Measurements from ENCODE around the gene ABHD18.
"Not testable (repeated sequence)": the region's sequence is repeated elsewhere in the genome, so short reads cannot be mapped to it uniquely, and the experiment has no call there.

ABHD18 gene

GRCh38 chr4:127936974-127937373 is 28.2 kb upstream of the ABHD18 start:
- ATAC-seq (ENCODE audit: insufficient read depth, low read depth) = no peak
- H3K79me2 ChIP-seq (ENCODE audit: insufficient read depth, low read length) = no peaks in the 10 kb centered on the region
- peaks cover 6% of the 10 kb centered on the region; the same call in 1 of the 2 replicates for H3K36me3 ChIP-seq (ENCODE audit: insufficient read depth, low read length)
- no peak overlapping the region for H3K4me3 ChIP-seq (ENCODE audit: low read depth in 1 of 2, low read length in 2 of 2)
- H3K27ac ChIP-seq (ENCODE audit: low read length) = no peak overlapping the region
- no peak overlapping the region for H3K9ac ChIP-seq (ENCODE audit: low read depth, low read length)
- H3K4me1 ChIP-seq (ENCODE audit: insufficient read depth, low read length) = no peaks in the 10 kb centered on the region
- no peak overlapping the region for H3K4me2 ChIP-seq (ENCODE audit: insufficient read depth, low read length)
- TF ChIP-seq EZH2 (IDR thresholded peaks at IDR 0.05; ENCODE audit: borderline replicate concordance, low read depth, low read length, severe bottlenecking) (no peak), CTCF (IDR thresholded peaks at IDR 0.05; ENCODE audit: borderline replicate concordance, extremely low read depth, low read length, poor library complexity, severe bottlenecking) (no peak)
- DNase-seq = no peak
- H2AFZ ChIP-seq (ENCODE audit: low read depth, low read length) = no peak overlapping the region
- H3K9me3 ChIP-seq (ENCODE audit: insufficient read depth, low read length, severe bottlenecking) = no peaks in the 10 kb centered on the region
- no peaks in the 10 kb centered on the region for H3K27me3 ChIP-seq (ENCODE audit: insufficient read depth, low read length, poor library complexity)
- no peaks in the 10 kb centered on the region for H4K20me1 ChIP-seq (ENCODE audit: insufficient read depth, low read length)

DNA sequence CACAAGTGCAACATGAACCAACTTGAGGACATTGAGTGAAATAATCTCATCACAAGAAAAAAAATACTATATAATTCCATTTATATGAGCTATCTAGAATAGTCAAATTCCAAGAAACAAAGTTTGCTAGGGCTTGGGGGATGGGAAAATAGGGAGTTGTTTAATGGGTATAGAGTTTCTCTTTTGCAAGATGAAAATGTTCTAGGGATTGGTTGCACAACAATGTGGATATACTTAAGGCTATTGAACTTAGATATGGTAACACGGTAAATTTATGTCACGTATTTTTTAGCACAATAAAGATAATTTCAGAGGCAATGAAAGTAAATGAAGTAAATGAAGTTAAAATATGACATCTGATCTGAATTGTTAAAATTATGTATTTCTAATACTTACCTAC is 8.1 kb upstream of the ABHD18 start:
- no peak overlapping the region for H3K4me3 ChIP-seq (ENCODE audit: low read depth in 1 of 2, low read length in 2 of 2)

DNA sequence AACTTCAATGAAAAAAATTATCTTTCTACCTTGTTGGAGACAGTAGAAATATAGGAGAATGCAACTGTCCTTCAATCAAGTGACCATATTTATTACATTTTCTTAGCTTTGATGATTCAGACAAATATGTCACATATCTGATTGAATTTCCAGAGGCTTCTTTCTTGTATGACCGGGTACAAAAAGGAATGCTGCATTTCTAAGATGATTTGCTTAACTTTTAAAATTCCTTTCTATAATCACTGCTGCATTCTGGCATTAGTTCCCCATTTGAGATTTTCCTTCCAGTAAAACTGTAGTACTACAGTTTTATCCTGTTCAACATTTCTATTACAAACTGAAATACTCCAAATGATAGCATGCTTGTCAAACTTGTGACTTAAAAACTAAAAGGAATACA is 5.4 kb upstream of the ABHD18 start:
- H3K9ac ChIP-seq (ENCODE audit: low read depth, low read length) = no peak overlapping the region
- H3K4me2 ChIP-seq (ENCODE audit: insufficient read depth, low read length) = no peak overlapping the region
- no peak overlapping the region for H2AFZ ChIP-seq (ENCODE audit: low read depth, low read length)
- no peaks in the 10 kb centered on the region for H3K27me3 ChIP-seq (ENCODE audit: insufficient read depth, low read length, poor library complexity)
- peaks cover 7% of the 10 kb centered on the region; the same call in 1 of the 2 replicates for H4K20me1 ChIP-seq (ENCODE audit: insufficient read depth, low read length)
- no peak overlapping the region for H3K4me3 ChIP-seq (ENCODE audit: low read depth in 1 of 2, low read length in 2 of 2)
- no peak for TF ChIP-seq CTCF (IDR thresholded peaks at IDR 0.05; ENCODE audit: borderline replicate concordance, extremely low read depth, low read length, poor library complexity, severe bottlenecking)
- no peak for TF ChIP-seq EZH2 (IDR thresholded peaks at IDR 0.05; ENCODE audit: borderline replicate concordance, low read depth, low read length, severe bottlenecking)
- DNase-seq = no peak
- peaks cover 71% of the 10 kb centered on the region for H3K79me2 ChIP-seq (ENCODE audit: insufficient read depth, low read length)
- H3K36me3 ChIP-seq (ENCODE audit: insufficient read depth, low read length) = peaks cover 30% of the 10 kb centered on the region
- H3K9me3 ChIP-seq (ENCODE audit: insufficient read depth, low read length, severe bottlenecking) = no peaks in the 10 kb centered on the region
- no peak for ATAC-seq (ENCODE audit: insufficient read depth, low read depth)
- H3K4me1 ChIP-seq (ENCODE audit: insufficient read depth, low read length) = peaks cover 16% of the 10 kb centered on the region
- H3K27ac ChIP-seq (ENCODE audit: low read length) = no peak overlapping the region

More for the DNA sequence above, 8.1 kb upstream of the ABHD18 start:
- no peak overlapping the region for H2AFZ ChIP-seq (ENCODE audit: low read depth, low read length)
- no peaks in the 10 kb centered on the region for H3K27me3 ChIP-seq (ENCODE audit: insufficient read depth, low read length, poor library complexity)
- no peak overlapping the region for H3K4me2 ChIP-seq (ENCODE audit: insufficient read depth, low read length)
- H3K27ac ChIP-seq (ENCODE audit: low read length) = no peak overlapping the region
- H3K9me3 ChIP-seq (ENCODE audit: insufficient read depth, low read length, severe bottlenecking) = no peaks in the 10 kb centered on the region
- TF ChIP-seq EZH2 (IDR thresholded peaks at IDR 0.05; ENCODE audit: borderline replicate concordance, low read depth, low read length, severe bottlenecking) (no peak), CTCF (IDR thresholded peaks at IDR 0.05; ENCODE audit: borderline replicate concordance, extremely low read depth, low read length, poor library complexity, severe bottlenecking) (no peak)
- peaks cover 26% of the 10 kb centered on the region for H3K36me3 ChIP-seq (ENCODE audit: insufficient read depth, low read length)
- H3K4me1 ChIP-seq (ENCODE audit: insufficient read depth, low read length) = peaks cover 3% of the 10 kb centered on the region; the same call in 1 of the 2 replicates
- peaks cover 52% of the 10 kb centered on the region for H3K79me2 ChIP-seq (ENCODE audit: insufficient read depth, low read length)
- H4K20me1 ChIP-seq (ENCODE audit: insufficient read depth, low read length) = peaks cover 5% of the 10 kb centered on the region; the same call in 1 of the 2 replicates
- DNase-seq (no peak), ATAC-seq (ENCODE audit: insufficient read depth, low read depth) (no peak)
- no peak overlapping the region for H3K9ac ChIP-seq (ENCODE audit: low read depth, low read length)

DNA sequence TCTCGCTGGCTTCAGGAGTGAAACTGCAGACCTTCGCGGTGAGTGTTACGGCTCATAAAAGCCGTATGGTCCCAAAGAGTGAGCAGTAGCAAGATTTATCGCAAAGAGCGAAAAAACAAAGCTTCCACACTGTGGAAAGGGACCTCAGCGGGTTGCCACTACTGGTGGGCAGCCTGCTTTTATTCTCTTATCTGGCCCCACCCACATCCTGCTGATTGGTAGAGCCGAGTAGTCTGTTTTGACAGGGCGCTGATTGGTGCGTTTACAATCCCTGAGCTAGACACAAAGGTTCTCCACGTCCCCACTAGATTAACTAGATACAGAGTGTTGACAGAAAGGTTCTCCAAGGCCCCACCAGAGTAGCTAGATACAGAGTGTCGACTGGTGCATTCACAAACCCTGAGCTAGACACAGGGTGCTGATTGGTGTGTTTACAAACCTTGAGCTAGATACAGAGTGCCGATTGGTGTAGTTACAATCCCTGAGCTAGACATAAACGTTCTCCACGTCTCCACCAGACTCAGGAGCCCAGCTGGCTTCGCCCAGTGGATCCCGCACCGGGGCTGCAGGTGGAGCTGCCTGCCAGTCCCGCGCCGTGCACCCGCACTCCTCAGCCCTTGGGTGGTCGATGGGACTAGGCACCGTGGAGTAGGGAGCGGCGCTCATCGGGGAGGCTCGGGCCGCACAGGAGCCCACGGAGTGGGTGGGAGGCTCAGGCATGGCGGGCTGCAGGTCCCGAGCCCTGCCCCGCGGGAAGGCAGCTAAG is 1.4 kb upstream of the ABHD18 start:
- Histone ChIP-seq H3K4me1 (ENCODE audit: insufficient read depth, low read length) (peaks cover 38% of the 10 kb centered on the region), H3K36me3 (ENCODE audit: insufficient read depth, low read length) (peaks cover 19% of the 10 kb centered on the region), H3K4me2 (ENCODE audit: insufficient read depth, low read length) (peak overlapping the region; percentile 86), H3K9ac (ENCODE audit: low read depth, low read length) (peak overlapping the region; percentile 95), H3K4me3 (ENCODE audit: low read depth in 1 of 2, low read length in 2 of 2) (peak overlapping the region in 1 of 2 experiments; percentile 99; a peak in 3 of 4 replicates), H4K20me1 (ENCODE audit: insufficient read depth, low read length) (peaks cover 10% of the 10 kb centered on the region; the same call in 1 of the 2 replicates), H3K79me2 (ENCODE audit: insufficient read depth, low read length) (peaks cover 91% of the 10 kb centered on the region)
- not testable (repeated sequence) for H3K27me3 ChIP-seq (ENCODE audit: insufficient read depth, low read length, poor library complexity); ATAC-seq (ENCODE audit: insufficient read depth, low read depth); H3K9me3 ChIP-seq (ENCODE audit: insufficient read depth, low read length, severe bottlenecking); H2AFZ ChIP-seq (ENCODE audit: low read depth, low read length); H3K27ac ChIP-seq (ENCODE audit: low read length)
- DNase-seq = peak; percentile 22

DNA sequence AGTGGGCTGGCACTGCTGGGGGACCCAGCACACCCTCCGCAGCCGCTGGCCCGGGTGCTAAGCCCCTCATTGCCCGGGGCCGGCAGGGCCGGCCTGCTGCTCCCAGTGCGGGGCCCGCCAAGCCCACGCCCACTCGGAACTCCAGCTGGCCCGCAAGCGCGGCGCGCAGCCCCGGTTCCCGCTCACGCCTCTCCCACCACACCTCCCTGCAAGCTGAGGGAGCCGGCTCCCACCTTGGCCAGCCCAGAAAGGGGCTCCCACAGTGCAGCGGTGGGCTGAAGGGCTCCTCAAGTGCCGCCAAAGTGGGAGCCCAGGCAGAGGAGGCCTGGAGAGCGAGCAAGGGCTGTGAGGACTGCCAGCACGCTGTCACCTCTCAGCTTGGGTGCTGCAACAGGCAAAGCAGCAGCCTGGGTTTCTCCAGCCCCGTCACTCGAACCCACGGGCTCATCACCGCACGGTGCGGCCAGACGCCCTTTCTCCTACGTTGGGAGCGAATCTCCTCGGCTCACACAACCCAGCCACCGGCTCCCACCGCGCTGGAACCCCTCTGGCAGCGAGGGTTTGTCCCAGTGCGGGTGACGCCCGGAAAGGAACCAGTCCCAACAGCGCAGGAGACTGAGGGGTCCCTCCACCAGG is 662 bp upstream of the ABHD18 start:
- peak overlapping the region; percentile 94 for H2AFZ ChIP-seq (ENCODE audit: low read depth, low read length)
- peaks cover 19% of the 10 kb centered on the region; the same call in 1 of the 2 replicates for H3K36me3 ChIP-seq (ENCODE audit: insufficient read depth, low read length)
- peaks cover 38% of the 10 kb centered on the region for H3K4me1 ChIP-seq (ENCODE audit: insufficient read depth, low read length)
- DNase-seq; H3K27me3 ChIP-seq (ENCODE audit: insufficient read depth, low read length, poor library complexity); H3K9me3 ChIP-seq (ENCODE audit: insufficient read depth, low read length, severe bottlenecking): not testable (repeated sequence)
- peak overlapping the region; percentile 86 for H3K4me2 ChIP-seq (ENCODE audit: insufficient read depth, low read length)
- peaks cover 91% of the 10 kb centered on the region for H3K79me2 ChIP-seq (ENCODE audit: insufficient read depth, low read length)
- peak overlapping the region; percentile 69 to 99; a peak in 3 of 4 replicates for H3K4me3 ChIP-seq (ENCODE audit: low read depth in 1 of 2, low read length in 2 of 2)
- peak; percentile 41 for ATAC-seq (ENCODE audit: insufficient read depth, low read depth)
- peaks cover 10% of the 10 kb centered on the region; the same call in 1 of the 2 replicates for H4K20me1 ChIP-seq (ENCODE audit: insufficient read depth, low read length)
- peak overlapping the region; percentile 95 for H3K9ac ChIP-seq (ENCODE audit: low read depth, low read length)
- peak overlapping the region; percentile 92 for H3K27ac ChIP-seq (ENCODE audit: low read length)
